Endothelial cell of umbilical vein (primary cell): ENCODE data around the gene ATXN7L2. TPM values are rescaled to one million over a fixed set of nuclear protein-coding genes. Genes with fewer than 3 reads are reported as not detected.

Experiments
- BruUV-seq: library from RNA; stranded (reverse); fragments of 400-500 nt; replicated peaks from 2 replicates; lab custom pipeline; 2021; lab: Mats Ljungman, UMichigan
- CTCF ChIA-PET: fragments of 300-600, 350-600 bp; sonication (Branson Sonifier 250); formaldehyde crosslinking; loops from one replicate; lab custom pipeline; 2021; ENCODE audit warnings: antibody characterized with exemption, inconsistent platforms; lab: Charles Lee
- POLR2A ChIA-PET: fragments of 300-600, 350-600 bp; sonication (Branson Sonifier 250); formaldehyde crosslinking; loops from one replicate; lab custom pipeline; 2021; ENCODE audit warnings: antibody characterized with exemption, inconsistent platforms; lab: Charles Lee
- DNase-seq: peaks from one replicate; pipeline ENCODE4 v3.0.0-alpha.2; 2011; ENCODE audit warnings: low read depth, low spot score
- FAIRE-seq: peaks from 2 replicates; lab custom pipeline; 2011; peaks lifted over from hg19 to GRCh38; lab: Jason Lieb, UNC
- H2AFZ ChIP-seq: 2 replicates; pipeline ENCODE4 v1.6.0; 2012; ENCODE audit warnings: low read depth, low read length, control low read depth, inconsistent platforms
- H3K27ac ChIP-seq: 2 replicates; pipeline ENCODE4 v1.5.1; 2011; ENCODE audit warnings: low read depth, mild to moderate bottlenecking, control low read depth, low read length, moderate library complexity; ENCODE audit not compliant: insufficient read depth
- H3K27me3 ChIP-seq, 2 experiments: 2 replicates each; pipeline versions ENCODE4 v1.6.0 to v1.6.1; 2011; ENCODE audit warnings: low read length in 2 of 2, mixed read lengths in 1 of 2; ENCODE audit not compliant: control insufficient read depth in 2 of 2, insufficient read depth in 2 of 2
- H3K36me3 ChIP-seq, 2 experiments: 2 replicates in 1 of 2; 3 replicates in 1 of 2; pipeline ENCODE4 v1.5.1; 2011; ENCODE audit warnings: low read length in 2 of 2, mild to moderate bottlenecking in 1 of 2, moderate library complexity in 1 of 2; ENCODE audit not compliant: control insufficient read depth in 2 of 2, insufficient read depth in 2 of 2; ENCODE audit errors: extremely low read depth in 1 of 2
- H3K4me1 ChIP-seq: 3 replicates; pipeline ENCODE4 v1.5.1; 2011; ENCODE audit warnings: mild to moderate bottlenecking, low read length; ENCODE audit not compliant: control insufficient read depth, insufficient read depth; ENCODE audit errors: extremely low read depth
- H3K4me2 ChIP-seq: 2 replicates; pipeline ENCODE4 v1.6.1; 2011; ENCODE audit warnings: low read length, control low read depth, mixed read lengths; ENCODE audit not compliant: insufficient read depth
- H3K4me3 ChIP-seq, 3 experiments: fragments of 200-600 bp in 1 of 3; sonication (generic), shearing (Covaris generic) in 1 of 3; replicated peaks in 1 of 3; 2 replicates each; pipeline ENCODE4 v1.5.1; 2011 to 2016; ENCODE audit warnings: control low read depth in 3 of 3, low read length in 3 of 3, mild to moderate bottlenecking in 2 of 3, inconsistent platforms in 1 of 3, low read depth in 1 of 3, moderate library complexity in 1 of 3; ENCODE audit not compliant: insufficient read depth in 1 of 3
- H3K79me2 ChIP-seq: 2 replicates; pipeline ENCODE4 v1.6.0; 2012; ENCODE audit warnings: low read length, inconsistent platforms; ENCODE audit not compliant: control insufficient read depth, insufficient read depth
- H3K9ac ChIP-seq: replicated peaks from 2 replicates; pipeline ENCODE3; 2011; ENCODE audit warnings: low read length, control low read depth; ENCODE audit not compliant: insufficient read depth; ENCODE audit errors: extremely low read depth
- H3K9me1 ChIP-seq: replicated peaks from 3 replicates; pipeline ENCODE4 v1.6.0; 2011; ENCODE audit warnings: mild to moderate bottlenecking, low read length; ENCODE audit not compliant: control insufficient read depth, insufficient read depth; ENCODE audit errors: extremely low read depth
- H3K9me3 ChIP-seq: replicated peaks from 2 replicates; pipeline ENCODE4 v1.5.1; 2012; ENCODE audit warnings: low read length, inconsistent platforms; ENCODE audit not compliant: control insufficient read depth, insufficient read depth
- H4K20me1 ChIP-seq: replicated peaks from 2 replicates; pipeline ENCODE3; 2011; ENCODE audit warnings: mild to moderate bottlenecking, low read length; ENCODE audit not compliant: control insufficient read depth, insufficient read depth; ENCODE audit errors: extremely low read depth
- EZH2 ChIP-seq: IDR thresholded peaks from 2 replicates; pipeline ENCODE4 v1.6.1; 2012; ENCODE audit warnings: borderline replicate concordance, low read depth, mild to moderate bottlenecking, moderate library complexity, low read length, inconsistent platforms; ENCODE audit not compliant: severe bottlenecking
- FOS ChIP-seq: IDR thresholded peaks from 2 replicates; pipeline ENCODE4 v1.6.1; 2011; ENCODE audit warnings: mild to moderate bottlenecking, low read length, moderate library complexity, borderline replicate concordance; ENCODE audit not compliant: insufficient read depth
- GATA2 ChIP-seq: IDR thresholded peaks from 2 replicates; pipeline ENCODE4 v1.7.0; 2011; ENCODE audit warnings: low read depth, mild to moderate bottlenecking, moderate library complexity, mixed read lengths, low read length; ENCODE audit not compliant: insufficient read length, insufficient read depth
- JUN ChIP-seq: IDR thresholded peaks from 2 replicates; pipeline ENCODE4 v1.6.1; 2011; ENCODE audit warnings: borderline replicate concordance, low read depth; ENCODE audit not compliant: insufficient read length, insufficient read depth
- MYC ChIP-seq: IDR thresholded peaks from one replicate; pipeline ENCODE4 v1.6.1; 2011; ENCODE audit warnings: mild to moderate bottlenecking, low read depth, low read length
- POLR2AphosphoS5 ChIP-seq: IDR thresholded peaks from 2 replicates; pipeline ENCODE4 v1.6.1; 2012; ENCODE audit warnings: low read depth, mild to moderate bottlenecking, control low read depth, low read length, moderate library complexity; ENCODE audit not compliant: insufficient read depth
- dilution Hi-C: fragments of 300-500 bp; cut with MboI; formaldehyde crosslinking; loops from one replicate; pipeline ENCODE4 v1.15.0; 2019; ENCODE audit warnings: low sequenced_read_pairs; ENCODE audit not compliant: extremely low pct_ligation_motif_present
- intact Hi-C: fragments of 100-400 bp; cut with micrococcal nuclease; formaldehyde crosslinking; loops from one replicate; pipeline ENCODE4 v1.10.0; 2022
- polyA plus RNA-seq, 4 experiments: library from polyadenylated mRNA; depleted of rRNA in 3 of 4; stranded (reverse) in 3 of 4; unstranded in 1 of 4; fragments of >200 nt; gene quantifications; 2 replicates each; pipeline versions ENCODE4 v1.2.1 to v1.2.3, GENCODE V29; 2011 to 2012; ENCODE audit warnings: missing spikeins in 1 of 4
- total RNA-seq: library from RNA; stranded (reverse); gene quantifications from 2 replicates; pipeline ENCODE4 v1.2.3, GENCODE V29; 2021
- TF ChIP-seq, protein P1 (sequence below), 2 donors: IDR thresholded peaks; 1 replicate in 1 of 2; 2 replicates in 1 of 2; pipeline ENCODE4 v1.5.1; 2011; ENCODE audit warnings: low read length in 2 of 2, mild to moderate bottlenecking in 2 of 2, moderate library complexity in 2 of 2, control low read depth in 1 of 2, inconsistent platforms in 1 of 2, low read depth in 1 of 2; ENCODE audit not compliant: insufficient read depth in 1 of 2; ENCODE audit errors: extremely low read depth in 1 of 2

The ATXN7L2 gene
- total and polyA plus RNA-seq, 2 donors (not counting 3 experiments of a cell fraction or from before 2014, with no cell fraction given) = 4.4 to 4.9 TPM

DNA sequence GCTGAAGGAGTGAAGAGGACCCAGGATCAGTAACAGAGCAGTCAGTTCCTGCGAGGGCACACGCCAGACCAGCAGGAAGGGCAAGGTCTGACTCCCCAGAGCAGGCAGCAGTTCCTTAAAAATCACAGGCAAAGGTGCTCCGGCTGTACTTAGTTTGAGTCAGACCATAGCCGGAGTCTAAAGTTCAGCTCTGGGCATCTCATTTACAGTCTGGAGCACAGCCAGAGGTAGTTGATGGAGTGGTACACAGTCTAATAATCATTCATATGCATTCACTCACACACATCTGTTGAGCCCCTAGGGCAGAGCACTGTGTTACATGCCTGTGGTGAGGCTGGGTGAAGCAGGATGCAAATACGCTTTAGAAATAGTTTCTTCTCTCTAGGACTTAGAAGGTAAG, 33.2 kb downstream of the ATXN7L2 start:
- CTCF ChIA-PET = interaction anchor here (1.1 to 3.2 kb wide), 7 partner anchors 10 to 123 kb away, joined by 3 to 18 read pairs (median 9); partner anchors contain the start of gene CYB561D1
- no peak overlapping the region for H3K4me3 ChIP-seq
- FAIRE-seq (no peak), DNase-seq (no peak)
- H3K9me3 ChIP-seq = no peaks in the 10 kb centered on the region
- intact Hi-C loops = no loop called here
- TF ChIP-seq FOS = no peak
- no peak for TF ChIP-seq JUN
- no peak for TF ChIP-seq EZH2
- TF ChIP-seq POLR2AphosphoS5 = no peak
- TF ChIP-seq GATA2 = no peak
- TF ChIP-seq MYC = no peak
- TF ChIP-seq, protein P1, sequence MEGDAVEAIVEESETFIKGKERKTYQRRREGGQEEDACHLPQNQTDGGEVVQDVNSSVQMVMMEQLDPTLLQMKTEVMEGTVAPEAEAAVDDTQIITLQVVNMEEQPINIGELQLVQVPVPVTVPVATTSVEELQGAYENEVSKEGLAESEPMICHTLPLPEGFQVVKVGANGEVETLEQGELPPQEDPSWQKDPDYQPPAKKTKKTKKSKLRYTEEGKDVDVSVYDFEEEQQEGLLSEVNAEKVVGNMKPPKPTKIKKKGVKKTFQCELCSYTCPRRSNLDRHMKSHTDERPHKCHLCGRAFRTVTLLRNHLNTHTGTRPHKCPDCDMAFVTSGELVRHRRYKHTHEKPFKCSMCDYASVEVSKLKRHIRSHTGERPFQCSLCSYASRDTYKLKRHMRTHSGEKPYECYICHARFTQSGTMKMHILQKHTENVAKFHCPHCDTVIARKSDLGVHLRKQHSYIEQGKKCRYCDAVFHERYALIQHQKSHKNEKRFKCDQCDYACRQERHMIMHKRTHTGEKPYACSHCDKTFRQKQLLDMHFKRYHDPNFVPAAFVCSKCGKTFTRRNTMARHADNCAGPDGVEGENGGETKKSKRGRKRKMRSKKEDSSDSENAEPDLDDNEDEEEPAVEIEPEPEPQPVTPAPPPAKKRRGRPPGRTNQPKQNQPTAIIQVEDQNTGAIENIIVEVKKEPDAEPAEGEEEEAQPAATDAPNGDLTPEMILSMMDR (IDR thresholded peaks at IDR 0.05; ENCODE audit: extremely low read depth in 1 of 2, insufficient read depth in 1 of 2, low read depth in 1 of 2, low read length in 2 of 2) = no peak
- H3K79me2 ChIP-seq = no peaks in the 10 kb centered on the region
- no TSS peak for BruUV-seq
- POLR2A ChIA-PET = no interaction called here
- dilution Hi-C loops = no loop called here
- no peak overlapping the region for H3K4me2 ChIP-seq
- H3K27me3 ChIP-seq = peaks cover 5 to 16% of the 10 kb centered on the region in 2 experiments
- no peaks in the 10 kb centered on the region for H3K36me3 ChIP-seq
- H2AFZ ChIP-seq = no peak overlapping the region
- no peaks in the 10 kb centered on the region for H3K4me1 ChIP-seq
- no peaks in the 10 kb centered on the region for H3K9me1 ChIP-seq
- H3K9ac ChIP-seq = no peak overlapping the region
- no peak overlapping the region for H3K27ac ChIP-seq
- H4K20me1 ChIP-seq = no peaks in the 10 kb centered on the region
